DND-41 (cell line): ENCODE data around the gene MALRD1.

Experiments used
- CTCF ChIP-seq: IDR thresholded peaks from 2 replicates; pipeline ENCODE4 v1.5.1; 2012; ENCODE audit warnings: borderline replicate concordance, low read length, moderate library complexity, mild to moderate bottlenecking; ENCODE audit not compliant: poor library complexity, severe bottlenecking; ENCODE audit errors: extremely low read depth
- EZH2 ChIP-seq: IDR thresholded peaks from 3 replicates; pipeline ENCODE4 v1.6.1; 2012; ENCODE audit warnings: borderline replicate concordance, low read depth, mild to moderate bottlenecking, moderate library complexity, low read length, inconsistent platforms; ENCODE audit not compliant: severe bottlenecking

DNA sequence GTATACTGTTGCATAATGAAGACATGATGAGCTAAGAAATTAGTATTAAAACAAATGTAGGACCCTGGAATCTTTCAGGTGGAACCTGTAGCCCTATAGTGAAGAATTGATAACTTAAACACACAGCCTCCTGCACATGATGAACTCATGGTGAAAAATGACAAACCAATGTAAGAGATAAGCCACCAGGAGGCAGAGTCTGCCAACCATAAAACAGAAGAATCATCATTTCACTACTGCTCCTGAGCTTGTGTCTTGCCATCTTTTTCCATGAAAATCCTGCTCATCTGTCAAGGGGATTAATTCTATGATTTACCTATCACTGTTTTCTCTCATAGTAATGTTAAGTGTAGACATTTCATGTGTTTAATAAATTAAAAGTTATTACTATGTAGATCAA lies 363.9 kb downstream of the MALRD1 start:
- TF ChIP-seq CTCF (peak; percentile 29), EZH2 (no peak)
